HCT116 (cell line): Measurements from ENCODE around the gene MKI67. TPM values are rescaled to one million over a fixed set of nuclear protein-coding genes. Genes with fewer than 3 reads are reported as not detected.

Source experiments
- ATAC-seq: fragments of 200-7000 bp; cut with Tn5 transposase; 2 replicates; pipeline ENCODE4 v1.9.1; 2020; ENCODE audit warnings: mild to moderate bottlenecking, moderate library complexity
- BruUV-seq: library from RNA; stranded (reverse); fragments of 400-500 nt; replicated peaks from 2 replicates; lab custom pipeline; 2021; lab: Mats Ljungman, UMichigan
- CTCF ChIA-PET: fragments of 300-600 bp; sonication (Branson Sonifier 250); formaldehyde crosslinking; loops from one replicate; lab custom pipeline; 2021; ENCODE audit warnings: antibody characterized with exemption; lab: Charles Lee
- POLR2A ChIA-PET: fragments of 300-600, 350-600 bp; sonication (Branson Sonifier 250); formaldehyde crosslinking; loops from one replicate; lab custom pipeline; 2021; ENCODE audit warnings: antibody characterized with exemption; lab: Charles Lee
- RAD21 ChIA-PET, 2 experiments: fragments of 300-600 bp; sonication (Branson Sonifier 250); formaldehyde crosslinking; loops; one replicate each; lab custom pipeline; 2023; ENCODE audit warnings: low total read pairs in 2 of 2; ENCODE audit not compliant: uncharacterized antibody in 2 of 2, unreplicated experiment in 2 of 2, low non-redundant PET in 1 of 2; lab: Charles Lee
- DNase-seq: peaks from one replicate; pipeline ENCODE4 v3.0.0-alpha.2; 2010; ENCODE audit warnings: low read depth, low spot score
- H2AFZ ChIP-seq: fragments of 200-600 bp; shearing (Covaris generic), sonication (generic); 2 replicates; pipeline ENCODE4 v1.6.1; 2017; ENCODE audit warnings: low read depth, mixed run types, mixed read lengths, antibody characterized with exemption, low read length; ENCODE audit not compliant: poor library complexity, severe bottlenecking
- H3K27ac ChIP-seq: 2 replicates; pipeline ENCODE4 v1.5.1; 2012; ENCODE audit warnings: low read depth, low read length
- H3K27me3 ChIP-seq: fragments of 200-600 bp; sonication (generic); 2 replicates; pipeline ENCODE4 v1.6.1; 2016; ENCODE audit warnings: mixed run types, low read length, mixed read lengths; ENCODE audit not compliant: insufficient read depth
- H3K36me3 ChIP-seq, 2 experiments: fragments of 200-500 bp in 1 of 2; fragments of 200-600 bp in 1 of 2; sonication (Bioruptor generic) in 1 of 2; sonication (generic) in 1 of 2; 2 replicates each; pipeline versions ENCODE4 v1.5.1 to v1.6.1; 2014 to 2016; ENCODE audit warnings: low read length in 2 of 2, inconsistent platforms in 1 of 2, mixed read lengths in 1 of 2, mixed run types in 1 of 2; ENCODE audit not compliant: insufficient read depth in 2 of 2, control insufficient read depth in 1 of 2
- H3K4me1 ChIP-seq, 2 experiments: fragments of 200-600 bp in 1 of 2; sonication (generic) in 1 of 2; 2 replicates each; pipeline versions ENCODE4 v1.5.1 to v1.6.1; 2012 to 2017; ENCODE audit warnings: low read length in 2 of 2, inconsistent platforms in 1 of 2, mild to moderate bottlenecking in 1 of 2, mixed read lengths in 1 of 2, mixed run types in 1 of 2, moderate library complexity in 1 of 2; ENCODE audit not compliant: insufficient read depth in 2 of 2, control insufficient read depth in 1 of 2
- H3K4me2 ChIP-seq: fragments of 200-600 bp; sonication (generic); 2 replicates; pipeline ENCODE4 v1.6.1; 2017; ENCODE audit warnings: mixed run types, low read length, mixed read lengths
- H3K4me3 ChIP-seq, 2 experiments: fragments of 200-600 bp in 1 of 2; sonication (generic) in 1 of 2; replicated peaks in 1 of 2; 2 replicates each; pipeline ENCODE4 v1.5.1; 2011 to 2016; ENCODE audit warnings: low read length in 2 of 2, control low read depth in 1 of 2, low read depth in 1 of 2, mild to moderate bottlenecking in 1 of 2, mixed read lengths in 1 of 2, mixed run types in 1 of 2
- H3K79me2 ChIP-seq: fragments of 200-600 bp; sonication (generic); 2 replicates; pipeline ENCODE4 v1.6.1; 2017; ENCODE audit warnings: mild to moderate bottlenecking, mixed run types, low read length, moderate library complexity, mixed read lengths; ENCODE audit not compliant: insufficient read depth
- H3K9ac ChIP-seq: fragments of 200-600 bp; sonication (generic); 2 replicates; pipeline ENCODE4 v1.6.1; 2016; ENCODE audit warnings: low read length, mixed read lengths
- H3K9me2 ChIP-seq: fragments of 200-600 bp; sonication (generic), shearing (Covaris generic); 2 replicates; pipeline ENCODE4 v1.6.1; 2017; ENCODE audit warnings: mixed run types, mild to moderate bottlenecking, moderate library complexity; ENCODE audit not compliant: insufficient read depth
- H3K9me3 ChIP-seq, 2 experiments: fragments of 200-500 bp in 1 of 2; fragments of 200-600 bp in 1 of 2; sonication (Bioruptor generic) in 1 of 2; sonication (generic) in 1 of 2; 2 replicates each; pipeline ENCODE4 v1.6.1; 2014 to 2017; ENCODE audit warnings: low read length in 2 of 2, mixed read lengths in 2 of 2, inconsistent platforms in 1 of 2, low read depth in 1 of 2, mild to moderate bottlenecking in 1 of 2, mixed run types in 1 of 2, moderate library complexity in 1 of 2; ENCODE audit not compliant: control insufficient read depth in 1 of 2, insufficient read depth in 1 of 2
- H4K20me1 ChIP-seq: fragments of 200-600 bp; sonication (generic), shearing (Covaris generic); 2 replicates; pipeline ENCODE4 v1.6.1; 2017; ENCODE audit warnings: mixed run types, mild to moderate bottlenecking, moderate library complexity; ENCODE audit not compliant: insufficient read depth
- CEBPB ChIP-seq: IDR thresholded peaks from 2 replicates; pipeline ENCODE4 v1.6.1; 2012; ENCODE audit warnings: low read depth
- ELF1 ChIP-seq: IDR thresholded peaks from 2 replicates; pipeline ENCODE4 v1.6.1; 2012; ENCODE audit warnings: low read depth, borderline replicate concordance
- EZH2phosphoT487 ChIP-seq: fragments of 200-600 bp; IDR thresholded peaks from 2 replicates; pipeline ENCODE4 v1.6.1; 2018; ENCODE audit warnings: antibody characterized with exemption, borderline replicate concordance
- SIN3A ChIP-seq: IDR thresholded peaks from 2 replicates; pipeline ENCODE4 v1.6.1; 2012; ENCODE audit warnings: low read depth
- SRF ChIP-seq: IDR thresholded peaks from 2 replicates; pipeline ENCODE4 v1.6.1; 2012; ENCODE audit warnings: low read depth
- TCF7L2 ChIP-seq: IDR thresholded peaks from 2 replicates; pipeline ENCODE4 v1.7.0; 2011; ENCODE audit warnings: borderline replicate concordance, inconsistent platforms; ENCODE audit not compliant: insufficient read depth, insufficient read length; ENCODE audit errors: extremely low read depth
- intact Hi-C: fragments of 100-400 bp; cut with micrococcal nuclease; formaldehyde crosslinking; loops from 2 replicates; pipeline ENCODE4 v1.10.0; 2022
- total RNA-seq: library from RNA; stranded (reverse); gene quantifications from one replicate; pipeline ENCODE4 v1.2.1, GENCODE V29; 2021; ENCODE audit not compliant: unreplicated experiment
- TF ChIP-seq, protein P1 (sequence below), 3 experiments: fragments of 200-600 bp in 1 of 3; sonication (generic) in 1 of 3; IDR thresholded peaks in 2 of 3; conservative IDR thresholded peaks in 1 of 3; 2 replicates each; pipeline ENCODE4 v1.5.1; 2012 to 2017; ENCODE audit warnings: low read depth in 2 of 3, low read length in 2 of 3, antibody characterized with exemption in 1 of 3, borderline replicate concordance in 1 of 3, control low read depth in 1 of 3, mild to moderate bottlenecking in 1 of 3, mixed read lengths in 1 of 3, mixed run types in 1 of 3, moderate library complexity in 1 of 3; ENCODE audit not compliant: insufficient read depth in 1 of 3
- TF ChIP-seq, protein P2 (sequence below): IDR thresholded peaks from 2 replicates; pipeline ENCODE4 v1.6.1; 2011; ENCODE audit warnings: mild to moderate bottlenecking, low read length, moderate library complexity; ENCODE audit not compliant: insufficient replicate concordance; ENCODE audit errors: extremely low read depth

MKI67 gene
- total RNA-seq, 1 experiment from 2014 or later, result 202 TPM

DNA sequence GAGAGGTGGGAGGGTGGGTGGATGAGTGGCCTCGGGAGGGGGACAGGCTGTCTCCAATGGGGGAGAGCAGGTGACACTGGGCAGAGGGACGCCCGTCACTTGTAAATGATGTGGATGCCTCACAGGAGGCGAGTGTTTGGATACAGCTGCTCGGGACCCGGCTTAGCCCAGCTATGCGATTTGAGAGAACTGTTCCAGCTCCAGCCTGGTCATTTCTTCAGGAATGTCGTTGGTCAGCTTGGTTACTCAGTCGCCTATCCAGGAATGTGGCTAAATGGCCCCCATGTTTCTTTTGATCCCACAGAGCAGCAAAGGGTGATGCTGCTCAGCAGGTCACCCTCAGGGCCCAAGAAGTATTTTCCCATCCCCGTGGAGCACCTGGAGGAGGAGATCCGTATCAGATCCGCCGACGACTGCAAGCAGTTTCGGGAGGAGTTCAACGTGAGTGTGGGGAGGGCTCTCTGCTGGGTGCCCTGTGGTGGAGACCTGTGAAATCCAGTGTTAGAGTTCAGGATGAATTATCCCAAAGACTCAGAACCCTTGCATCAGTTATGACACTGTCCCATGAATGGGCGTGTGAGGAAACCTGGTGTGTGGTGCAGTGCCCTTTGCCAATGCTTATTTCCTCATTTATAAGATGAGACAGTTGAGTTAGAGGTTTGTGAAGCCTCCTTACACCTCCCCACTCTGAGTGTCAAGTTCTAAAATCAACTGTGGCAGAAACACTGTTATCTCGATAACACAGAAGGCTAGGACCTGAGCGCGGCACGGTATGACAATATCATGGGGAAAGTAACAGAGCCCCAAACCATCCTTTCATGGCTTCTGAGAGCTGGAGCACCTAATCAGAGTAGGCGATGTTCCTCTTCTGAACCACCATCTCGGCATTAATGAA is 76.8 kb downstream of the MKI67 start:
- Histone ChIP-seq H3K79me2 (no peaks in the 10 kb centered on the region), H3K27ac (no peak overlapping the region), H3K36me3 (no peaks in the 10 kb centered on the region), H3K9ac (no peak overlapping the region), H3K4me1 (peaks cover 10 to 23% of the 10 kb centered on the region in 2 experiments; a peak in 3 of 4 replicates), H3K4me2 (no peak overlapping the region), H3K9me2 (no peaks in the 10 kb centered on the region), H3K27me3 (no peaks in the 10 kb centered on the region), H3K4me3 (no peak overlapping the region), H2AFZ (no peak overlapping the region), H3K9me3 (no peaks in the 10 kb centered on the region), H4K20me1 (no peaks in the 10 kb centered on the region)
- CTCF ChIA-PET, result interaction anchor here (1.0 to 3.2 kb wide), 2 partner anchors 13 to 20 kb away, joined by 3 to 35 read pairs; no protein-coding TSS in a partner anchor
- intact Hi-C loops, result no loop called here
- RAD21 ChIA-PET, result no interaction called here
- no peak for ATAC-seq
- TF ChIP-seq CEBPB (no peak), TCF7L2 (no peak), ELF1 (no peak), SRF (no peak), SIN3A (no peak)
- no peak for DNase-seq
- BruUV-seq, result no TSS peak
- POLR2A ChIA-PET, result interaction anchor here (0.6 kb wide), 1 partner anchor 306 kb away, joined by 3 read pairs; no protein-coding TSS in a partner anchor

DNA sequence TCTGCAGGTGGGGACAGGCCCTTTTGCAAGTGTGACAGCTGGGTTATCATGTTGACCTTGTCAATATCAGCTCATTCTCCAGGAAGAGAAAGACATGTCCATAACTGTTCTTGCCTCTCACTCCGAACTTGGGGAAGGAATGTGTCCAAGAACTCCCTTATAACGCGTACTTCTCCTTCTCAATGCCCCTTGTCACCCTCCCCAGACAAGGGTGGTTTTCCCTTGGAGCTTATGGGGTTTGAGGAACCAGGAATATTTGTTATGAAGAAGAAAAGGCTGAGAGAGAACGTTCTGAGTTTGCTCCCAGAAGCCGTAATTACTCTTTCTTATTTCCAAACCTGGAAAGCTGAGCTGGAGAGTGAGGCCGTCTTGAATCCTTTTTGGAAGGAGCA is 77.4 kb downstream of the MKI67 start:
- Histone ChIP-seq H3K36me3 (no peaks in the 10 kb centered on the region), H3K9me2 (no peaks in the 10 kb centered on the region), H3K27me3 (no peaks in the 10 kb centered on the region), H3K4me1 (peaks cover 10 to 23% of the 10 kb centered on the region in 2 experiments; a peak in 3 of 4 replicates), H3K4me2 (0 out of 2 replicates have a peak overlapping the region, but pooled peaks have one; percentile 77), H2AFZ (no peak overlapping the region), H3K79me2 (no peaks in the 10 kb centered on the region), H3K9ac (no peak overlapping the region), H3K4me3 (no peak overlapping the region), H3K9me3 (no peaks in the 10 kb centered on the region), H4K20me1 (no peaks in the 10 kb centered on the region), H3K27ac (no peak overlapping the region)
- POLR2A ChIA-PET, result interaction anchor here (0.6 kb wide), 1 partner anchor 305 kb away, joined by 3 read pairs; no protein-coding TSS in a partner anchor
- no peak for TF ChIP-seq EZH2phosphoT487
- TF ChIP-seq, protein P1, sequence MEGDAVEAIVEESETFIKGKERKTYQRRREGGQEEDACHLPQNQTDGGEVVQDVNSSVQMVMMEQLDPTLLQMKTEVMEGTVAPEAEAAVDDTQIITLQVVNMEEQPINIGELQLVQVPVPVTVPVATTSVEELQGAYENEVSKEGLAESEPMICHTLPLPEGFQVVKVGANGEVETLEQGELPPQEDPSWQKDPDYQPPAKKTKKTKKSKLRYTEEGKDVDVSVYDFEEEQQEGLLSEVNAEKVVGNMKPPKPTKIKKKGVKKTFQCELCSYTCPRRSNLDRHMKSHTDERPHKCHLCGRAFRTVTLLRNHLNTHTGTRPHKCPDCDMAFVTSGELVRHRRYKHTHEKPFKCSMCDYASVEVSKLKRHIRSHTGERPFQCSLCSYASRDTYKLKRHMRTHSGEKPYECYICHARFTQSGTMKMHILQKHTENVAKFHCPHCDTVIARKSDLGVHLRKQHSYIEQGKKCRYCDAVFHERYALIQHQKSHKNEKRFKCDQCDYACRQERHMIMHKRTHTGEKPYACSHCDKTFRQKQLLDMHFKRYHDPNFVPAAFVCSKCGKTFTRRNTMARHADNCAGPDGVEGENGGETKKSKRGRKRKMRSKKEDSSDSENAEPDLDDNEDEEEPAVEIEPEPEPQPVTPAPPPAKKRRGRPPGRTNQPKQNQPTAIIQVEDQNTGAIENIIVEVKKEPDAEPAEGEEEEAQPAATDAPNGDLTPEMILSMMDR (IDR thresholded peaks at IDR 0.05 in 2 of 3, conservative IDR thresholded peaks at IDR 0.05 in 1 of 3; ENCODE audit: borderline replicate concordance in 1 of 3, insufficient read depth in 1 of 3, low read depth in 2 of 3, low read length in 2 of 3), result no peak
- TF ChIP-seq, protein P2, sequence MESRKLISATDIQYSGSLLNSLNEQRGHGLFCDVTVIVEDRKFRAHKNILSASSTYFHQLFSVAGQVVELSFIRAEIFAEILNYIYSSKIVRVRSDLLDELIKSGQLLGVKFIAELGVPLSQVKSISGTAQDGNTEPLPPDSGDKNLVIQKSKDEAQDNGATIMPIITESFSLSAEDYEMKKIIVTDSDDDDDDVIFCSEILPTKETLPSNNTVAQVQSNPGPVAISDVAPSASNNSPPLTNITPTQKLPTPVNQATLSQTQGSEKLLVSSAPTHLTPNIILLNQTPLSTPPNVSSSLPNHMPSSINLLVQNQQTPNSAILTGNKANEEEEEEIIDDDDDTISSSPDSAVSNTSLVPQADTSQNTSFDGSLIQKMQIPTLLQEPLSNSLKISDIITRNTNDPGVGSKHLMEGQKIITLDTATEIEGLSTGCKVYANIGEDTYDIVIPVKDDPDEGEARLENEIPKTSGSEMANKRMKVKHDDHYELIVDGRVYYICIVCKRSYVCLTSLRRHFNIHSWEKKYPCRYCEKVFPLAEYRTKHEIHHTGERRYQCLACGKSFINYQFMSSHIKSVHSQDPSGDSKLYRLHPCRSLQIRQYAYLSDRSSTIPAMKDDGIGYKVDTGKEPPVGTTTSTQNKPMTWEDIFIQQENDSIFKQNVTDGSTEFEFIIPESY, result no peak
- no TSS peak for BruUV-seq
- ATAC-seq (no peak), DNase-seq (no peak)
- intact Hi-C loops, result no loop called here
- CTCF ChIA-PET, result interaction anchor here (1.0 to 3.2 kb wide), 3 partner anchors 13 to 20 kb away, joined by 3 to 35 read pairs (median 19); no protein-coding TSS in a partner anchor
- RAD21 ChIA-PET, result no interaction called here
